Measurements from ENCODE around the gene ZNF830.

GRCh38 chr17:34913001-34913400, 48.3 kb upstream of the ZNF830 start:
- TF ChIP-seq TRIM22 (IDR thresholded peaks at IDR 0.05) (no peak), ZNF496 (CRISPR knock-in tag; IDR thresholded peaks at IDR 0.05; ENCODE audit: insufficient replicate concordance) (no peak), TCF7 (IDR thresholded peaks at IDR 0.05; ENCODE audit: low read depth) (no peak), MATR3 (CRISPR knock-in tag; IDR thresholded peaks at IDR 0.05) (no peak), ZNF691 (CRISPR knock-in tag; IDR thresholded peaks at IDR 0.05; ENCODE audit: borderline replicate concordance, low read depth) (no peak), JUND (CRISPR knock-in tag; IDR thresholded peaks at IDR 0.05) (no peak), GRHL1 (CRISPR knock-in tag; conservative IDR thresholded peaks at IDR 0.05) (no peak)
